Ascending aorta (tissue), 2 donors: ENCODE results near the gene ARL15. TPM values are rescaled to one million over a fixed set of nuclear protein-coding genes. Genes with fewer than 3 reads are reported as not detected.

Experiments
- DNase-seq, 2 donors: peaks; one replicate each; pipeline ENCODE4 v3.0.0-alpha.2; 2019; ENCODE audit warnings: low spot score in 2 of 2
- H3K27ac ChIP-seq, 2 donors: fragments of 200-600 bp; sonication (generic); one replicate each; pipeline ENCODE4 v1.5.1; 2016 to 2017; ENCODE audit warnings: mild to moderate bottlenecking in 1 of 2
- H3K27me3 ChIP-seq: fragments of 200-600 bp; sonication (generic); one replicate; pipeline ENCODE4 v1.5.1; 2017
- H3K36me3 ChIP-seq, 2 donors: fragments of 200-600 bp; sonication (generic); one replicate each; pipeline ENCODE4 v1.5.1; 2016
- H3K4me1 ChIP-seq, 2 donors: fragments of 200-600 bp; sonication (generic); one replicate each; pipeline ENCODE4 v1.5.1; 2016 to 2017; ENCODE audit warnings: mild to moderate bottlenecking in 1 of 2
- H3K4me3 ChIP-seq, 2 donors: fragments of 200-600 bp; sonication (generic); one replicate each; pipeline ENCODE4 v1.5.1; 2016 to 2017; ENCODE audit warnings: mild to moderate bottlenecking in 1 of 2
- H3K9me3 ChIP-seq, 2 donors: fragments of 200-600 bp; sonication (generic); one replicate each; pipeline ENCODE4 v1.5.1; 2016
- CTCF ChIP-seq, 3 experiments: fragments of 200-600 bp in 2 of 3; fragments of 450-650 bp in 1 of 3; sonication (generic) in 2 of 3; IDR thresholded peaks; one replicate each; pipeline ENCODE4 v1.5.1; 2016 to 2019; ENCODE audit warnings: antibody characterized with exemption in 3 of 3, mild to moderate bottlenecking in 1 of 3, moderate library complexity in 1 of 3
- intact Hi-C: fragments of 100-400 bp; cut with DNase I; formaldehyde crosslinking; loops from one replicate; pipeline ENCODE4 v1.15.1; 2023
- total RNA-seq: library from RNA; depleted of rRNA; stranded (reverse); fragments of >200 nt; gene quantifications from one replicate; pipeline ENCODE4 v1.1.0, GENCODE V29; 2016

ARL15 gene
- total RNA-seq, 1 donor from 2014 or later, result 12.5 TPM

GRCh38 chr5:53834500-53834899 lies 475.9 kb downstream of the ARL15 start:
- Histone ChIP-seq H3K4me1 (no peaks in the 10 kb centered on the region), H3K27me3 (no peaks in the 10 kb centered on the region), H3K27ac (no peak overlapping the region), H3K9me3 (peaks cover 0 to 4% of the 10 kb centered on the region in 2 donors), H3K36me3 (no peaks in the 10 kb centered on the region), H3K4me3 (no peak overlapping the region)
- DNase-seq, result no peak
- no peak for TF ChIP-seq CTCF (IDR thresholded peaks at IDR 0.05)
- intact Hi-C loops, result no loop called here

Other genes starting within 250 kb of the ARL15 start
- gene HSPB3, start 145.1 kb upstream of the ARL15 start, total RNA-seq, result not detected
- gene SNX18, start 207.2 kb upstream of the ARL15 start, total RNA-seq, result 200 TPM